Pancreas (tissue), 10 donors: ENCODE data around the gene SIM2. TPM values are rescaled to one million over a fixed set of nuclear protein-coding genes. Genes with fewer than 3 reads are reported as not detected.

Experiments used
- ATAC-seq, 4 donors: fragments of 200-7000 bp; cut with Tn5 transposase; one replicate each; pipeline versions ENCODE4 v1.8.0 to v1.9.1; 2020; ENCODE audit warnings: mild to moderate bottlenecking in 4 of 4, moderate library complexity in 4 of 4
- DNase-seq, 6 donors: peaks; one replicate each; pipeline ENCODE4 v3.0.0-alpha.2; 2020
- FAIRE-seq: peaks from 2 replicates; lab custom pipeline; 2012; peaks lifted over from hg19 to GRCh38; lab: Jason Lieb, UNC
- H3K27ac ChIP-seq, 4 donors: fragments of 200-600 bp; sonication (generic); 1 replicate in 3 of 4; 2 replicates in 1 of 4; pipeline versions ENCODE4 v1.5.0 to v1.8.0; 2020
- H3K27me3 ChIP-seq, 4 donors: fragments of 200-600 bp; one replicate each; pipeline ENCODE4 v1.8.0; 2021
- H3K36me3 ChIP-seq, 3 donors: fragments of 200-600 bp; sonication (generic) in 1 of 3; one replicate each; pipeline versions ENCODE4 v1.5.0 to v1.8.0; 2020 to 2021
- H3K4me1 ChIP-seq, 3 donors: fragments of 200-600 bp; one replicate each; pipeline ENCODE4 v1.8.0; 2021
- H3K4me3 ChIP-seq, 4 donors: fragments of 200-600 bp; sonication (generic) in 2 of 4; one replicate each; pipeline versions ENCODE4 v1.5.0 to v1.8.0; 2020 to 2021
- H3K9me3 ChIP-seq, 4 donors: fragments of 200-600 bp; one replicate each; pipeline ENCODE4 v1.8.0; 2021
- CTCF ChIP-seq, 4 donors: fragments of 200-600 bp; sonication (generic) in 3 of 4; IDR thresholded peaks; one replicate each; pipeline versions ENCODE4 v1.5.0 to v1.8.0; 2021; ENCODE audit warnings: antibody characterized with exemption in 4 of 4
- WGBS, 2 donors: extraction: QIAGEN DNeasy Blood & Tissue Kit; methylation state at CpG; one replicate each; pipeline ENCODE4 v1.1.7; 2013; 5-methylcytosine and 5-hydroxymethylcytosine counted together
- intact Hi-C, 3 donors: fragments of 100-400 bp; cut with DNase I; formaldehyde crosslinking; loops; one replicate each; pipeline versions ENCODE4 v1.11.1 to v1.14.2; 2022
- polyA plus RNA-seq, 2 donors: library from polyadenylated mRNA; stranded (reverse); fragments of 200-250 nt; gene quantifications; one replicate each; pipeline ENCODE4 v1.2.3, GENCODE V29; 2013
- total RNA-seq, 6 donors: library from RNA; stranded (reverse); fragmentation: NEBNext Ultra II Directional in 4 of 6; extraction: Animal tissue kit (Norgen Biotek cat#: 25700) in 4 of 6; gene quantifications; one replicate each; pipeline versions ENCODE4 v1.2.1 to v1.2.4, GENCODE V29; 2021 to 2023
- donor health status: healthy with polysubstance abuse.
- donor health status: DM: no; HTN: no; CAD: no; lungs with moderate emphysema.
- donor health status: DM: no; HTN: no; CAD: no.
- donor health status: control.
- donor health status: control.
- donor health status: Bipolar disorder and iron deficiency.
- donor health status: DM: yes; HTN: yes; CAD: no.
- donor health status: DM: no; HTN: no; CAD: no.
- donor health status: DM: no; HTN: no; CAD: no.
- donor health status: DM: yes; HTN: yes; CAD: no.

The SIM2 gene
- total and polyA plus RNA-seq, 8 donors: 0.02 to 0.53 (median 0.13) TPM; not detected in 5

GRCh38 chr21:36701756-36702621, 3.1 kb downstream of the SIM2 start:
- Histone ChIP-seq H3K27me3 (peaks cover 13 to 72% (median 28%) of the 10 kb centered on the region in 4 donors), H3K4me3 (peak overlapping the region in 1 of 4 donors; percentile 27), H3K9me3 (no peaks in the 10 kb centered on the region), H3K27ac (no peak overlapping the region), H3K4me1 (peaks cover 0 to 22% (median 5%) of the 10 kb centered on the region in 3 donors), H3K36me3 (no peaks in the 10 kb centered on the region)
- intact Hi-C loops: no loop called here
- ATAC-seq (no peak), DNase-seq (no peak), FAIRE-seq (no peak)
- WGBS, 2 donors: 20 to 30% methylated on average over 26 of the region's 26 CpGs
- no peak for TF ChIP-seq CTCF (IDR thresholded peaks at IDR 0.05)

- Histone ChIP-seq H3K36me3 (no peaks in the 10 kb centered on the region), H3K27ac (no peak overlapping the region), H3K27me3 (peaks cover 11 to 70% (median 28%) of the 10 kb centered on the region in 4 donors), H3K4me1 (peaks cover 0 to 22% (median 5%) of the 10 kb centered on the region in 3 donors), H3K4me3 (no peak overlapping the region), H3K9me3 (no peaks in the 10 kb centered on the region)
- intact Hi-C loops: no loop called here
- no peak for FAIRE-seq
- 47 to 53% methylated on average over 6 of the region's 6 CpGs for WGBS, 2 donors
- no peak for ATAC-seq
- TF ChIP-seq CTCF (IDR thresholded peaks at IDR 0.05): no peak
- DNase-seq: no peak
Observed at GRCh38 chr21:36702622-36702968, 3.7 kb downstream of the SIM2 start.

GRCh38 chr21:36703123-36703522, 4.2 kb downstream of the SIM2 start:
- Histone ChIP-seq H3K27me3 (peaks cover 9 to 70% (median 24%) of the 10 kb centered on the region in 4 donors), H3K27ac (no peak overlapping the region), H3K4me3 (no peak overlapping the region), H3K36me3 (no peaks in the 10 kb centered on the region), H3K4me1 (peaks cover 3 to 20% (median 6%) of the 10 kb centered on the region in 3 donors), H3K9me3 (no peaks in the 10 kb centered on the region)
- no peak for FAIRE-seq
- intact Hi-C loops: no loop called here
- 46 to 54% methylated on average over 3 of the region's 3 CpGs for whole genome bisulfite sequencing, 2 donors
- no peak for TF ChIP-seq CTCF (IDR thresholded peaks at IDR 0.05)
- ATAC-seq: no peak
- DNase-seq: no peak

GRCh38 chr21:36703626-36704280, 4.8 kb downstream of the SIM2 start:
- Histone ChIP-seq H3K4me1 (peaks cover 6 to 16% (median 13%) of the 10 kb centered on the region in 3 donors), H3K4me3 (no peak overlapping the region), H3K9me3 (no peaks in the 10 kb centered on the region), H3K27me3 (peaks cover 10 to 70% (median 23%) of the 10 kb centered on the region in 4 donors), H3K36me3 (no peaks in the 10 kb centered on the region), H3K27ac (no peak overlapping the region)
- no peak for ATAC-seq
- DNase-seq: no peak
- no peak for FAIRE-seq
- intact Hi-C loops: no loop called here
- no peak for TF ChIP-seq CTCF (IDR thresholded peaks at IDR 0.05)
- 20 to 24% methylated on average over 15 of the region's 15 CpGs for WGBS, 2 donors
